Lower leg skin (tissue), 3 donors: ENCODE measurements around the gene TTR.

Experiments used
- CTCF ChIP-seq, 3 donors: fragments of 450-650 bp; IDR thresholded peaks; one replicate each; pipeline ENCODE4 v1.5.1; 2016; ENCODE audit warnings: antibody characterized with exemption in 3 of 3, mild to moderate bottlenecking in 3 of 3, moderate library complexity in 2 of 3
- POLR2A ChIP-seq, 2 donors: fragments of 450-650 bp; IDR thresholded peaks; one replicate each; pipeline ENCODE4 v1.6.1; 2016 to 2017; ENCODE audit warnings: antibody characterized with exemption in 2 of 2, mild to moderate bottlenecking in 1 of 2, moderate library complexity in 1 of 2

DNA sequence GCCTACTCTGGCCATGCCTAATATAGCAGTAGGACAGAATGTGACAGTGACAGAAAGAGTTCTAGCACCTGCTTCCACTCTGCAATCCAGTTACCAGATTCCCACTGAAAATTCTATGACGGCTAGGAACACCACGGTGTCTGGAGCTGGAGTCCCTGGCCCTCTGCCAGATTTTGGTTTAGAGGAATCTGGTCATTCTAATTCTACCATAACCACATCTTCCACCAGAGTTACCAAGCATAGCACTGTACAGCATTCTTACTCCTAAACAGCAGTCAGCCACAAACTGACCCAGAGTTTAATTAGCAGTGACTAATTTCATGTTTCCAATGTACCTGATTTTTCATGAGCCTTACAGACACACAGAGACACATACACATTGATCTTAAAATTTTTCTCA lies 45.2 kb upstream of the TTR start:
- TF ChIP-seq CTCF (IDR thresholded peaks at IDR 0.05) = no peak
- TF ChIP-seq POLR2A (IDR thresholded peaks at IDR 0.05) = no peak
